ENCODE measurements around the gene CA14. TPM values are rescaled to one million over a fixed set of nuclear protein-coding genes. Genes with fewer than 3 reads are reported as not detected.

CA14 gene
- polyA plus RNA-seq, 1 of the 3 experiments (the other 2 are of a cell fraction) = 0.08 TPM

- ChIA-PET POLR2A (interaction anchor here (0.6 kb wide), 1 partner anchor 13 kb away, joined by 3 read pairs; no protein-coding TSS in a partner anchor), CTCF (interaction anchor here (1.9 kb wide), 1 partner anchor 47 kb away, joined by 7 read pairs; no protein-coding TSS in a partner anchor)
- no peaks in the 10 kb centered on the region for H3K9me2 ChIP-seq
- H3K9me3 ChIP-seq = no peaks in the 10 kb centered on the region
- H3K27me3 ChIP-seq (ENCODE audit: insufficient read depth) = no peaks in the 10 kb centered on the region
- TF ChIP-seq SMC3 (IDR thresholded peaks at IDR 0.05; ENCODE audit: low read depth, low read length) (no peak), ELF1 (IDR thresholded peaks at IDR 0.05) (no peak), EZH2phosphoT487 (IDR thresholded peaks at IDR 0.05; ENCODE audit: borderline replicate concordance, low read depth) (no peak), FOSL2 (IDR thresholded peaks at IDR 0.05; ENCODE audit: borderline replicate concordance, low read depth) (no peak), FOXJ3 (CRISPR knock-in tag; IDR thresholded peaks at IDR 0.05) (no peak), TEAD4 (IDR thresholded peaks at IDR 0.05; ENCODE audit: borderline replicate concordance, insufficient read depth) (no peak), POLR2AphosphoS5 (IDR thresholded peaks at IDR 0.05; ENCODE audit: low read depth, low read length) (no peak), NRF1 (IDR thresholded peaks at IDR 0.05; ENCODE audit: low read depth, low read length) (no peak), MAX (IDR thresholded peaks at IDR 0.05; ENCODE audit: low read depth) (no peak), ZBTB33 (IDR thresholded peaks at IDR 0.05; ENCODE audit: borderline replicate concordance, low read depth) (no peak), RXRA (IDR thresholded peaks at IDR 0.05; ENCODE audit: borderline replicate concordance, low read depth) (no peak), FOXM1 (IDR thresholded peaks at IDR 0.05; ENCODE audit: low read depth) (no peak), TCF12 (IDR thresholded peaks at IDR 0.05) (no peak), EP300 (IDR thresholded peaks at IDR 0.05; ENCODE audit: borderline replicate concordance in 1 of 2, low read depth in 1 of 2, low read length in 1 of 2) (no peak), SIN3A (IDR thresholded peaks at IDR 0.05; ENCODE audit: borderline replicate concordance, low read depth, low read length) (no peak), MEF2A (IDR thresholded peaks at IDR 0.05; ENCODE audit: borderline replicate concordance, low read depth) (no peak), REST (IDR thresholded peaks at IDR 0.05; ENCODE audit: low read depth, low read length) (no peak)
- TF ChIP-seq, protein P1, sequence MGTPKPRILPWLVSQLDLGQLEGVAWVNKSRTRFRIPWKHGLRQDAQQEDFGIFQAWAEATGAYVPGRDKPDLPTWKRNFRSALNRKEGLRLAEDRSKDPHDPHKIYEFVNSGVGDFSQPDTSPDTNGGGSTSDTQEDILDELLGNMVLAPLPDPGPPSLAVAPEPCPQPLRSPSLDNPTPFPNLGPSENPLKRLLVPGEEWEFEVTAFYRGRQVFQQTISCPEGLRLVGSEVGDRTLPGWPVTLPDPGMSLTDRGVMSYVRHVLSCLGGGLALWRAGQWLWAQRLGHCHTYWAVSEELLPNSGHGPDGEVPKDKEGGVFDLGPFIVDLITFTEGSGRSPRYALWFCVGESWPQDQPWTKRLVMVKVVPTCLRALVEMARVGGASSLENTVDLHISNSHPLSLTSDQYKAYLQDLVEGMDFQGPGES (IDR thresholded peaks at IDR 0.05; ENCODE audit: low read depth, low read length) = no peak
- H3K9ac ChIP-seq = no peak overlapping the region
- peaks cover 41 to 53% of the 10 kb centered on the region in 2 experiments for H3K36me3 ChIP-seq (replicated peaks in 1 of 2; ENCODE audit: control insufficient read depth in 1 of 2, insufficient read depth in 2 of 2, low read length in 1 of 2)
- H3K4me1 ChIP-seq (ENCODE audit: control insufficient read depth in 1 of 2, insufficient read depth in 2 of 2, low read depth in 1 of 2, low read length in 1 of 2) = no peaks in the 10 kb centered on the region; a peak in 1 of 4 replicates
- 96% methylated on average over 6 of the region's 6 CpGs for WGBS (ENCODE audit: low lambda C conversion rate)
- H2AFZ ChIP-seq (ENCODE audit: low read depth) = no peak overlapping the region
- H3K4me3 ChIP-seq (ENCODE audit: low read depth in 2 of 2, low read length in 1 of 2) = no peak overlapping the region
- H3F3A ChIP-seq (replicated peaks; ENCODE audit: insufficient read depth) = peaks cover 3% of the 10 kb centered on the region
- H4K20me1 ChIP-seq (ENCODE audit: insufficient read depth) = peaks cover 3% of the 10 kb centered on the region; the same call in 1 of the 2 replicates
- no peak for DNase-seq
- no peak overlapping the region for H3K4me2 ChIP-seq
- H3K79me2 ChIP-seq (ENCODE audit: insufficient read depth) = peaks cover 38% of the 10 kb centered on the region; the same call in 1 of the 2 replicates
- no peak overlapping the region for H3K27ac ChIP-seq (ENCODE audit: low read depth in 2 of 2, low read length in 1 of 2)
These were observed 44.8 kb downstream of the CA14 start for GRCh38 chr1:150302338-150302737.
